GM12878 (cell line): ENCODE results near the gene THOC6. TPM values are rescaled to one million over a fixed set of nuclear protein-coding genes. Genes with fewer than 3 reads are reported as not detected.

Experiments used
- ATAC-seq: fragments of 200-7000 bp; cut with Tn5 transposase; 3 replicates; pipeline ENCODE4 v1.9.1; 2020; ENCODE audit warnings: mild to moderate bottlenecking, moderate library complexity
- BruUV-seq: library from RNA; stranded (reverse); fragments of 400-500 nt; replicated peaks from 2 replicates; lab custom pipeline; 2021; lab: Mats Ljungman, UMichigan
- CTCF ChIA-PET: fragments of 300-600 bp; sonication (Branson Sonifier 250); formaldehyde crosslinking; extraction: SDS; loops from one replicate; lab custom pipeline; 2021; ENCODE audit warnings: inconsistent platforms; lab: Yijun Ruan, JAX
- POLR2A ChIA-PET: fragments of 350-600 bp; formaldehyde crosslinking; extraction: SDS; loops from one replicate; lab custom pipeline; 2021; ENCODE audit warnings: inconsistent platforms; lab: Charles Lee
- RAD21 ChIA-PET: fragments of 300-600 bp; sonication (Branson Sonifier 250); formaldehyde crosslinking; loops from one replicate; lab custom pipeline; 2023; ENCODE audit warnings: antibody characterized with exemption; ENCODE audit not compliant: unreplicated experiment; lab: Charles Lee
- SMC1A ChIA-PET: fragments of 300-600 bp; sonication (Branson Sonifier 250); formaldehyde crosslinking; loops from one replicate; lab custom pipeline; 2023; ENCODE audit not compliant: unreplicated experiment, uncharacterized antibody; lab: Charles Lee
- DNase-seq: peaks from one replicate; pipeline ENCODE4 v3.0.0-alpha.2; 2011; ENCODE audit warnings: low read depth, low spot score
- FAIRE-seq: peaks from 3 replicates; lab custom pipeline; 2011; peaks lifted over from hg19 to GRCh38; lab: Jason Lieb, UNC
- H2AFZ ChIP-seq: 2 replicates; pipeline ENCODE4 v1.6.0; 2011; ENCODE audit warnings: low read depth, low read length, control low read depth; ENCODE audit not compliant: control insufficient read depth
- H3K27ac ChIP-seq: 2 replicates; pipeline ENCODE4 v1.5.1; 2011; ENCODE audit warnings: control low read depth; ENCODE audit not compliant: control insufficient read depth, insufficient read depth
- H3K27me3 ChIP-seq, 2 experiments: replicated peaks in 1 of 2; 2 replicates each; pipeline versions ENCODE4 v1.6.0 to v1.6.1; 2011; ENCODE audit warnings: low read length in 1 of 2; ENCODE audit not compliant: control insufficient read depth in 2 of 2, insufficient read depth in 2 of 2
- H3K36me3 ChIP-seq, 2 experiments: 2 replicates each; pipeline ENCODE4 v1.5.1; 2011; ENCODE audit warnings: low read length in 1 of 2; ENCODE audit not compliant: control insufficient read depth in 2 of 2, insufficient read depth in 2 of 2
- H3K4me1 ChIP-seq: 2 replicates; pipeline ENCODE4 v1.6.1; 2011; ENCODE audit warnings: mild to moderate bottlenecking, low read length, moderate library complexity, mixed read lengths; ENCODE audit not compliant: control insufficient read depth, insufficient read depth
- H3K4me2 ChIP-seq: 2 replicates; pipeline ENCODE4 v1.6.0; 2011; ENCODE audit warnings: control low read depth; ENCODE audit not compliant: control insufficient read depth, insufficient read depth
- H3K4me3 ChIP-seq: fragments of 200-600 bp; sonication (generic); 2 replicates; pipeline ENCODE4 v1.5.1; 2016
- H3K79me2 ChIP-seq: 2 replicates; pipeline ENCODE4 v1.6.0; 2011; ENCODE audit warnings: low read length; ENCODE audit not compliant: control insufficient read depth, insufficient read depth
- H3K9ac ChIP-seq: 2 replicates; pipeline ENCODE4 v1.8.0; 2011; ENCODE audit warnings: low read length, control low read depth, mixed read lengths; ENCODE audit not compliant: control insufficient read depth, insufficient read depth
- H3K9me3 ChIP-seq: replicated peaks from 3 replicates; pipeline ENCODE4 v1.5.1; 2011; ENCODE audit warnings: mild to moderate bottlenecking, low read length; ENCODE audit not compliant: control insufficient read depth, insufficient read depth
- H4K20me1 ChIP-seq: 2 replicates; pipeline ENCODE4 v1.6.0; 2011; ENCODE audit not compliant: control insufficient read depth, insufficient read depth
- EP300 ChIP-seq, 2 experiments: fragments of 150-350 bp in 1 of 2; IDR thresholded peaks; 2 replicates each; pipeline ENCODE4 v1.6.1; 2011 to 2012; ENCODE audit warnings: low read depth in 2 of 2, low read length in 2 of 2, borderline replicate concordance in 1 of 2, improper control_type of control experiment in 1 of 2, inconsistent platforms in 1 of 2; ENCODE audit not compliant: control insufficient read depth in 1 of 2
- IRF3 ChIP-seq: fragments of 450-650 bp; IDR thresholded peaks from 2 replicates; pipeline ENCODE4 v1.6.1; 2014; ENCODE audit warnings: mild to moderate bottlenecking
- KAT2A ChIP-seq: conservative IDR thresholded peaks from 2 replicates; pipeline ENCODE4 v1.6.1; 2011; ENCODE audit warnings: low read depth, low read length; ENCODE audit not compliant: control insufficient read depth
- LARP7 ChIP-seq: fragments of 450-650 bp; IDR thresholded peaks from 2 replicates; pipeline ENCODE4 v1.6.1; 2017; ENCODE audit warnings: mild to moderate bottlenecking
- PBX3 ChIP-seq: IDR thresholded peaks from 2 replicates; pipeline ENCODE4 v1.6.1; 2011; ENCODE audit warnings: mild to moderate bottlenecking, low read depth, low read length, moderate library complexity; ENCODE audit not compliant: insufficient replicate concordance
- POU2F2 ChIP-seq: IDR thresholded peaks from 3 replicates; pipeline ENCODE4 v1.6.1; 2011; ENCODE audit warnings: low read depth, mild to moderate bottlenecking, low read length, borderline replicate concordance
- RBBP5 ChIP-seq: fragments of 200-600 bp; sonication (generic); conservative IDR thresholded peaks from 2 replicates; pipeline ENCODE4 v1.6.1; 2016
- STAT1 ChIP-seq: fragments of 450-650 bp; conservative IDR thresholded peaks from 2 replicates; pipeline ENCODE4 v1.6.1; 2014; ENCODE audit warnings: antibody characterized with exemption, mild to moderate bottlenecking
- ZNF592 ChIP-seq: fragments of 450-650 bp; IDR thresholded peaks from 2 replicates; pipeline ENCODE4 v1.6.1; 2017; ENCODE audit warnings: mild to moderate bottlenecking, moderate library complexity
- WGBS: methylation state at CpG from one replicate; pipeline ENCODE4 v1.1.6; 2016; ENCODE audit warnings: low lambda C conversion rate; ENCODE audit not compliant: insufficient replicate concordance, insufficient coverage; ENCODE audit errors: missing lambda C conversion rate; 5-methylcytosine and 5-hydroxymethylcytosine counted together
- in situ Hi-C: fragments of 300-500 bp; cut with MboI; formaldehyde crosslinking; loops from 9 replicates; pipeline ENCODE4 v1.14.3; 2018; ENCODE audit warnings: mixed read lengths
- intact Hi-C: fragments of 100-400 bp; cut with micrococcal nuclease; formaldehyde crosslinking; loops from one replicate; pipeline ENCODE4 v1.14.2; 2022; ENCODE audit not compliant: unreplicated experiment
- polyA plus RNA-seq, 11 experiments: library from polyadenylated mRNA; depleted of rRNA in 4 of 11; unstranded in 6 of 11; stranded (reverse) in 5 of 11; fragments of >200 nt; fragmentation: Nextera tagmentation in 4 of 11; fragmentation: Illumina TruSeq in 1 of 11; extraction: Ambion mirVana in 4 of 11; extraction: Trizol in 1 of 11; gene quantifications; 1 replicate in 1 of 11; 2 replicates in 10 of 11; pipeline versions ENCODE4 v1.2.1 to v1.2.3, GENCODE V29; 2011 to 2016; ENCODE audit warnings: inconsistent platforms in 2 of 11, missing spikeins in 2 of 11, low read depth in 1 of 11
- total RNA-seq, 4 experiments: library from RNA; depleted of rRNA in 3 of 4; stranded (reverse); fragments of >200 nt in 3 of 4; fragmentation: Illumina TruSeq in 1 of 4; extraction: Trizol in 1 of 4; gene quantifications; 2 replicates each; pipeline versions ENCODE4 v1.2.1 to v1.2.3, GENCODE V29; 2013 to 2021
- TF ChIP-seq, protein P1 (sequence below): fragments of 450-650 bp; IDR thresholded peaks from 2 replicates; pipeline ENCODE4 v1.6.1; 2016; ENCODE audit warnings: mild to moderate bottlenecking

The THOC6 gene
- total and polyA plus RNA-seq, 10 of the 15 experiments (the other 5 are each of a cell fraction or from before 2014, with no cell fraction given), result 1.0 to 54.4 (median 27.9) TPM

- under 1% methylated on average over 29 of the region's 43 CpGs for WGBS
- Histone ChIP-seq H3K4me3 (peak overlapping the region; percentile 74), H3K36me3 (peaks cover 0 to 11% of the 10 kb centered on the region in 2 experiments; a peak in 3 of 4 replicates), H3K27ac (peak overlapping the region; percentile 88), H3K27me3 (no peaks in the 10 kb centered on the region), H3K9ac (peak overlapping the region; percentile 93), H3K4me1 (peaks cover 7% of the 10 kb centered on the region), H2AFZ (peak overlapping the region; percentile 44), H3K4me2 (peak overlapping the region; percentile 88), H4K20me1 (no peaks in the 10 kb centered on the region), H3K9me3 (no peaks in the 10 kb centered on the region), H3K79me2 (peaks cover 11% of the 10 kb centered on the region)
- TF ChIP-seq IRF3 (no peak), EP300 (IDR thresholded peaks at IDR 0.05; ENCODE audit: borderline replicate concordance in 1 of 2, control insufficient read depth in 1 of 2, low read depth in 2 of 2, low read length in 2 of 2) (no peak), KAT2A (no peak), POU2F2 (no peak), PBX3 (peak; percentile 60), RBBP5 (no peak), LARP7 (no peak), STAT1 (no peak), ZNF592 (no peak)
- TF ChIP-seq, protein P1, sequence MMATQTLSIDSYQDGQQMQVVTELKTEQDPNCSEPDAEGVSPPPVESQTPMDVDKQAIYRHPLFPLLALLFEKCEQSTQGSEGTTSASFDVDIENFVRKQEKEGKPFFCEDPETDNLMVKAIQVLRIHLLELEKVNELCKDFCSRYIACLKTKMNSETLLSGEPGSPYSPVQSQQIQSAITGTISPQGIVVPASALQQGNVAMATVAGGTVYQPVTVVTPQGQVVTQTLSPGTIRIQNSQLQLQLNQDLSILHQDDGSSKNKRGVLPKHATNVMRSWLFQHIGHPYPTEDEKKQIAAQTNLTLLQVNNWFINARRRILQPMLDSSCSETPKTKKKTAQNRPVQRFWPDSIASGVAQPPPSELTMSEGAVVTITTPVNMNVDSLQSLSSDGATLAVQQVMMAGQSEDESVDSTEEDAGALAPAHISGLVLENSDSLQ, result peak; percentile 73
- FAIRE-seq, result no peak
- ChIA-PET RAD21 (interaction anchor here (1.0 to 2.4 kb wide), 2 partner anchors 10 to 24 kb away, joined by 4 to 6 read pairs; partner anchors contain the start of gene PAQR4), SMC1A (no interaction called here), CTCF (interaction anchor here (0.5 to 1.9 kb wide), 6 partner anchors 10 to 129 kb away, joined by 3 to 7 read pairs (median 5); partner anchors contain the start of gene KREMEN2), POLR2A (interaction anchor here (0.6 to 2.9 kb wide), 4 partner anchors 10 to 69 kb away, joined by 3 to 18 read pairs (median 4); partner anchors contain the start of genes FLYWCH1 and PAQR4)
- TSS peak; percentile 64 for BruUV-seq
- in situ Hi-C loops, result no loop called here
- ATAC-seq, result peak; percentile 31
- intact Hi-C loops, result loop anchor here (5.0 kb wide), 2 partner anchors 52 to 72 kb away; no protein-coding TSS in a partner anchor
- no peak for DNase-seq
Observed at GRCh38 chr16:2979669-2980226, 44.1 kb upstream of the THOC6 start.
